GM12891 (cell line): Measurements from ENCODE around the gene ZSWIM6.
A peak's percentile ranks its signal among the peaks of the same experiment; 100 is the strongest.

ENCODE experiments used
- DNase-seq: peaks from one replicate; pipeline ENCODE4 v3.0.0; 2011; ENCODE audit warnings: low spot score; ENCODE audit not compliant: insufficient read length
- FAIRE-seq: peaks from 2 replicates; lab custom pipeline; 2011; peaks lifted over from hg19 to GRCh38; lab: Jason Lieb, UNC
- PAX5 ChIP-seq: IDR thresholded peaks from 2 replicates; pipeline ENCODE4 v1.6.1; 2011; ENCODE audit warnings: low read length, moderate library complexity, mild to moderate bottlenecking; ENCODE audit not compliant: insufficient read depth, severe bottlenecking
- POLR2A ChIP-seq: IDR thresholded peaks from 2 replicates; pipeline ENCODE4 v1.6.1; 2011; ENCODE audit warnings: low read depth, low read length, control low read depth
- POLR2AphosphoS5 ChIP-seq: IDR thresholded peaks from 2 replicates; pipeline ENCODE4 v1.6.1; 2011; ENCODE audit warnings: low read depth, low read length, control low read depth
- POU2F2 ChIP-seq: IDR thresholded peaks from 2 replicates; pipeline ENCODE4 v1.6.1; 2011; ENCODE audit warnings: low read depth, mild to moderate bottlenecking, control low read depth, low read length, moderate library complexity
- SPI1 ChIP-seq: IDR thresholded peaks from 2 replicates; pipeline ENCODE4 v1.6.1; 2011; ENCODE audit warnings: low read depth, low read length, control low read depth
- TAF1 ChIP-seq: IDR thresholded peaks from 2 replicates; pipeline ENCODE4 v1.6.1; 2011; ENCODE audit warnings: low read depth, low read length, control low read depth

ZSWIM6 gene

DNA sequence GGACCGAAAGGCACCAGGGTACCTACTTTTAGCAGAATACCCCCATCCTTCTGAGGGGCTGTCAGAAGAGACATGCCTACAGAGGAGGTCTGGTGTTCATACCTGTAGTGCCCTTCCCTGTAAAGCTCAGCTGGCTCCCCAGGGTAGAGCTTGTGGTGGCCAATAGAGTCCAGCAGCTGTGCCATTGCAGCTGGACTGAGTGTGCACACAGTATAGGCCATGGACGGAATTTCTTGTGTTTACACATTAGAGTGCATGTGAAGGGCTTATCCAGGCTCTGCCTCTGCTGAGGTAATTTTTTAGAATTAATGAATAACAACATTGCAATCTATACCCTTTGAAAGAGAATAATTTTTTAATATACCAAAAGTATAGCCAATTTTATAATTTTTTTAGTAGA lies 191.0 kb downstream of the ZSWIM6 start:
- FAIRE-seq (no peak), DNase-seq (no peak)
- no peak for TF ChIP-seq POLR2A
- TF ChIP-seq TAF1 = no peak
- TF ChIP-seq PAX5 = no peak
- no peak for TF ChIP-seq POU2F2
- no peak for TF ChIP-seq SPI1
- no peak for TF ChIP-seq POLR2AphosphoS5

- TF ChIP-seq POLR2AphosphoS5 = no peak
- TF ChIP-seq POLR2A = no peak
- no peak for TF ChIP-seq SPI1
- FAIRE-seq (no peak), DNase-seq (no peak)
These were observed 191.9 kb downstream of the ZSWIM6 start for GRCh38 chr5:61523997-61524396.

- DNase-seq (no peak), FAIRE-seq (no peak)
- TF ChIP-seq TAF1 (no peak), SPI1 (no peak), PAX5 (no peak)
These were observed 193.6 kb downstream of the ZSWIM6 start for GRCh38 chr5:61525512-61526206.

DNA sequence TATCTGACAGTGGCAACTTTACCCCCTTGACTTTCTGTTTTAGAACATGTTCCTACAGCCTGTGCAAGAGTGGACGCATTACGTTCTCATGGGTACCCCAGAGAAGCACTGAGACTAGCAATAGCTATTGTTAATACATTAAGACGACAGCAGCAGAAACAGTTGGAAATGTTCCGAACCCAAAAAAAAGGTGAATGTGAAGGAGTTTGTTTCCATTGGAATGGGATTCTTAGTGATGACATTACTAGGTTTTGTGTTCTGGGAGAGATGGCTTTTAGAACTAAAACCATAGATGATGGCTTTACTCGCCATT lies 194.1 kb downstream of the ZSWIM6 start:
- TF ChIP-seq PAX5 (no peak), SPI1 (no peak), TAF1 (no peak), POLR2AphosphoS5 (no peak), POU2F2 (no peak), POLR2A (no peak)
- DNase-seq (no peak), FAIRE-seq (no peak)

- DNase-seq = no peak
- FAIRE-seq = no peak
- TF ChIP-seq TAF1 (no peak), PAX5 (no peak)
These were observed 200.9 kb downstream of the ZSWIM6 start for GRCh38 chr5:61532983-61533382.

GRCh38 chr5:61534481-61535267 lies 202.6 kb downstream of the ZSWIM6 start:
- FAIRE-seq = peak; percentile 76
- DNase-seq = peak; percentile 6
- TF ChIP-seq POU2F2 (no peak), POLR2AphosphoS5 (no peak), PAX5 (peak; percentile 37), SPI1 (peak; percentile 50; the same call in 1 of the 2 replicates)

DNA sequence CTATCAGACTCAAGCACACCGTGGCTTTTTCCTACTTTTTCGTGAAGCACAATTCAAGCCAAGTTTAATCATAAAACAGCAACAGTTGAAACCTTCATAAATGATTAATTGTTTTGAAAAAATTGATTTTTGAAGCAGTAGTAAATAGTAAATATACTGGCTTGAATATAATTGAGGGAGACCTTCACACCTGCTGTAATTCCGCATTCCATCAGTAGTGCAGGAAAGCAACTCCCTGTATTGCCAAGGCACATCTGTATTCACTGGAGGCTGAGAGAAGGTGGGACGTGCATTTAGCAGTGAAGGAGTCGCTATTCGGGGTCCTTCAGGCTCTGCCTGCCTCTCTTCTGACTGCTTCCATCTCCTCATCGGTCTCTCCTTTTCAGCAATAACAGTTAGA lies 203.8 kb downstream of the ZSWIM6 start:
- TF ChIP-seq POLR2A = no peak
- TF ChIP-seq POLR2AphosphoS5 = no peak
- TF ChIP-seq POU2F2 = no peak
- no peak for TF ChIP-seq SPI1
- TF ChIP-seq PAX5 = no peak
- no peak for TF ChIP-seq TAF1
- FAIRE-seq = no peak
- no peak for DNase-seq

GRCh38 chr5:61536922-61537321 lies 204.9 kb downstream of the ZSWIM6 start:
- TF ChIP-seq POLR2AphosphoS5 (no peak), POLR2A (no peak), POU2F2 (no peak), SPI1 (no peak), TAF1 (no peak), PAX5 (no peak)
- DNase-seq (no peak), FAIRE-seq (no peak)

- TF ChIP-seq TAF1 = no peak
- TF ChIP-seq POLR2A = no peak
- TF ChIP-seq PAX5 = no peak
- TF ChIP-seq POU2F2 = no peak
- no peak for TF ChIP-seq SPI1
- TF ChIP-seq POLR2AphosphoS5 = no peak
- FAIRE-seq = no peak
- DNase-seq = no peak
These were observed 206.9 kb downstream of the ZSWIM6 start for GRCh38 chr5:61538722-61539501.

DNA sequence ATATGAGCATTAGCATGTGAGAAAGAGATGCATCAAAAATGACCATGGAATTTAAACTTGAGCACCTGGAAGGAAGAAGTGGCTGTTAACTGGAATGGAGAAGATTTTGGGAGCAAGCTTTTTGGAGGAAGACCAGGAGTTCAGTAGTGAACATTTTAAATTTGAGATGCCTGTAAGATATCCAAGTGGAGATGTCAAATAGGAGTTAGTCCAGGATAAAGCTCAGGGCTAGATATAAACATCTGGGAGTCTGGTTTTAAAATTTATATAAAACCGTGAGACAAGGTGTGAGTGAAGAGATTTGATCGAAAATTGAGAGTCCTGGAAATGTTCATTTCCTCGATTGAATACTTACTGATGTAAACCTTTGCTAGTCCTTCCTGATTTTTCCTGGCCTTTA lies 217.5 kb downstream of the ZSWIM6 start:
- FAIRE-seq = no peak
- DNase-seq = no peak
- TF ChIP-seq POU2F2 (no peak), SPI1 (no peak), POLR2A (no peak), PAX5 (no peak), TAF1 (no peak), POLR2AphosphoS5 (no peak)
